ENCODE results near the gene CAPG.
"Not testable (repeated sequence)": the region's sequence is repeated elsewhere in the genome, so short reads cannot be mapped to it uniquely, and the experiment has no call there.

Gene CAPG

GRCh38 chr2:85419009-85419675 lies 9.0 kb upstream of the CAPG start:
- DNase-seq = no peak

- peak; percentile 87 for DNase-seq
These were observed 8.2 kb upstream of the CAPG start, which contains the start of gene SH2D6 for GRCh38 chr2:85418132-85419008. Gene SH2D6 (plus strand): TSS chr2:85418714. CDS start chr2:85429466, 10,752 bp downstream.

- DNase-seq = no peak
These were observed 5.9 kb upstream of the CAPG start for GRCh38 chr2:85415980-85416650.

DNA sequence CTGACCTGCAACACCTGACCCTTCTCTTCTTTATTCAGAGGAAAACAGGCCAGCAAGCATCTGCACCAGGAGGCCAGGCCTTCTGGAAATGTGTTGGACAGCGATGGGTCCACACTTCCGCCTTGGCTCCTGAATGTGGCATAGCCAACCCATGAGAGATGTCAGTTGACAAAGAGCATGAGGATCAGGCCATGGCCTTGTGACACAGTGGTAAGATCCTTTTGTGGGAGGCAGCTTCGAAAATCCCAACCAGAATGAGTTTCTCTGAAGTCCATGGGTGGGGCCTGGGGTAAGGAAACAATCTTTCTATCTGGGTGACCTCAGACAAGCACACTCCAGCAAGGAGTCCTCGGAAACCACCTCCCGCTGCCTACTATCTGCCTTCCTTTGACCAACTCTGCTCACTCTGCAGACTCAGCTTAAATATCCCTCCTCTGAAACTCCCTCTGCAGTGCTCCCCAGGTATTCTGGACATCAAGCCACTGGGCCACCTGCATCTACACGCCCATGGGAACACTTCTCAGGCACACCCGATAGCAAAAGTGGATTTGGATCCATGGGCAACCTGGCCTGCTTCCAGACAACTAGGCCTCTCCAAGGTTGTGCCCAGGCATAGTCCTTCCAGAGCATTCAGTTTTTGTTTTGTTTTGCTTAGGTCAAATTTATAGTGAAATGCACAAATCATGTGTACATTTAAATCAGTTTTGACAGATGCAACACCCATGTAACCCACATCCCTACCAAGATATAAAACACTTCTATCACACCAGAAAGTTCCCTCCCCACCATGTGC lies 4.8 kb upstream of the CAPG start:
- DNase-seq = no peak

GRCh38 chr2:85414421-85414759 lies 4.2 kb upstream of the CAPG start:
- DNase-seq = not testable (repeated sequence)

GRCh38 chr2:85413592-85414420 lies 3.6 kb upstream of the CAPG start:
- DNase-seq = peak; percentile 62

DNA sequence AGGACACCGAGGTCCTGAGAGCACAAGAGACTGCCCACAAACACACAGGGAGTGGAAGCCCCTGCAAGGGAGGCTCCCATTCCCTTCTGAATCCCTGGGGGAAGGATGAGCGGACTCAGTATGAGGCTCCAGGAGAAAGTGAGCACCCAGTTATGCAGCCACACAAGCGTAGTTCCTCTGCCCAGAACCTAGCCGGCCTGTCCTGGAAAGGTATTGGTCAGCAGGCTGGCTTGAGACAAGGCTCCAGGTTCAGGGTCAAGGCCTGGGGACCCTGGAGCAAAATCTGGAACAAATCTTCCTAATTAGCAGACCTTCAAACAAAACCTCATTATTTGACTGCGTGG lies 1.2 kb upstream of the CAPG start:
- DNase-seq = no peak

- DNase-seq = no peak
These were observed 628 bp upstream of the CAPG start for GRCh38 chr2:85410584-85411404.

GRCh38 chr2:85405201-85406059 lies 4.7 kb downstream of the CAPG start:
- DNase-seq = peak; percentile 43

- no peak for DNase-seq
These were observed 8.3 kb downstream of the CAPG start for GRCh38 chr2:85401844-85402243.

GRCh38 chr2:85401464-85401805 lies 8.7 kb downstream of the CAPG start:
- no peak for DNase-seq

DNA sequence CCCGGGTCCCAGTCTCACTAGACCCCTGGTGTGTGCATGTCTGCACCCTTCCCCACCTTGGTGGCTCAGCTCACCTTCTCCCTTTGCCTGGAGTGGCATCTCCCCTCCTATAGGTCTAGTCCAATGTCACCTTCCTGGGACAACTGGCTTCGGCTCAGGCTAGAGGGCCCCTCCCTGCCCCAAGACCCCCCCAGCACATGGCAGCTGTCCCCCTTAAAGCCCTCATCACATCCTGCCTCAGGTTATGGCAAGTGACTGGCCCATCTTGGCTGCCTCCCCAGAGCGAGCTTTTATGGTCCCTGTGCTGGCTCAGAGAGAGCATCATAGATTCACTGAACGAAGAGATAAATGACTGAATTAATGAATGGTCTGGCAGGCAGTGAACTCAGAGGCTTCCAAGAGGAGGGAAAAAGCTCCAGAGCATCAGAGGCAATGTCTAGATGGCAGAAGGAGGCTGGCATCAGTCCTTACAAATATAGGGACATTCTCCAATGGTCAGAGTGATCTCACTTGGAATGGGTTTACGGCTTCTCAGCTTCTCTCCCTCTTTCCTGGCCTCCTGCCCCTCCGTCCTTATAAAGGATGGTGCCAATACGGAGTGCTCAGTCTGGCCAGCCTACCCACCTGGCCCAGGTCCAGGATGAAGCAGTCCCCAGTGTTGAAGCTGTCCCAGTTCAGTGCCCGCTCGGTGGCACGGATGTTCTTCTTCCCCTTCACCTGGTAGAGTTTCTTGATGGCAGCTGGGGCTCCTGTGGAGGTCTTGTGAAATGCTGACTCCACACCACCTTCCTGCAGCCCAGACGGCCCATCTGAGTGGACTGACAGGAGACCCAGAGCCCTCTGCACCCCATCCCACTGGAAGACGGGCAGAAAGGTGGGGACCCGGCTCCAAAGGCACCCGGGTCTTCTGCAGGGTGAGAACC lies 9.4 kb downstream of the CAPG start:
- no peak for DNase-seq

- DNase-seq = no peak
These were observed 10.1 kb downstream of the CAPG start for GRCh38 chr2:85400023-85400422.

DNA sequence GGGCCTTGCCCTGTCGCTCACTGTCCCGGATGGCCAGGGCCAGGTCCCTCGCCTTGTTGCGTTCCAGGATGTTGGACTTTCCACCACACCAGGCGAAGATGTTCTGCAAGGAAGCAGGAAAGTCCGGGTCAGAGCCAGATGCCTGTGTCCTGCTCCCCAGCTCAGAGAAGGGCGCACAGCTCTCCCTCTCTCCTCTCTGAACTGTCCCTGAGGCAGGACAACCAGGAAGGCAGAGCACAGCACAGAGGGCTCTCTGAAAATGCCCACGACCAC lies 11.0 kb downstream of the CAPG start:
- DNase-seq = no peak

- no peak for DNase-seq
These were observed 11.6 kb downstream of the CAPG start for GRCh38 chr2:85398426-85399182.

GRCh38 chr2:85397925-85398331 lies 12.2 kb downstream of the CAPG start:
- no peak for DNase-seq

DNA sequence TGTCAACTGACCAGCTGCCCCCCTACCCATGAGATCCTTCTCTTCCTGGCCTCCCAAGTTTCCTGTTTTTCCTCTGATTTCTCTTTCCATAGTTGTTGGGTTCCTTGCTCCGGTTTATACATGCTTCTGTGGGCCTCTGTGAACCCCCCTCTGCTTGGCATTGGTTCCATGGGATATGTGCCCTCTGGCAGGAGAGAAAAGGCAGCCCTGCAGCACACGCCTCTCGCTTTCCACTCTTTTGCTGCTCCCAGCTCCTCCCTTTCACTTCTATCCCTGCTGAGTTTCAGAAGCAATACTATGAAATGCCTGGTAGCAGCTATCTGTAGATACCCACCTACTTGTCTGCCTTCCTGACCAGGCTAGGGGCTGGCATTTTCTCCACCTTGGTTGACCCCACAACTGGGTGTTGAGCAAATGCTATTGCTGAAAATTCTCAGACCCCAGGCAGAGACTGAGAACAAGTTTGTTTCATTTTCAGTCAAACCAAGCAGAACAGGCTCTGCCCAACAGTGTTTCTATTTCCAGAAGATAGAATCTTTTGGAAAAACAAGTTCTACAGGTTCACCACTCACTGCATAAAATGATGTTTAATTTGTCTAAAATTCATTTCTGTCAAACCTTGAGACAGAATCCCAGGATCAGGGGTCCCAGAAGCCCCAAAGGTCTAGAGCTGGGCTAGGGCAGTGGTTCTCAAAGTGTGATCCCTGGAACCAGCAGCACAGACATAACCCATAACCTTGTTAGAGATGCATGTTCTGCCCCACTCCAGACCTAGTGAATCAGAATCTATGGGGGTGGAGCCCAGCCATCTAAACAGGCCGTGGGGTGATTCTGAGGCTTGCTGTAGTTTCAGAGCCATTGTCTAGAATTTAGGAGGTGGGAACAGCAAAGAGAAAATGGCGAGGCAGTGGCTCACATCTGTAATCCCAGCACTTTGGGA lies 13.4 kb downstream of the CAPG start:
- no peak for DNase-seq

Measured in fibroblast of skin of right quadriceps (primary cell).